SJCRH30 (cell line): ENCODE data around the gene MAPKAP1. TPM values are rescaled to one million over a fixed set of nuclear protein-coding genes. Genes with fewer than 3 reads are reported as not detected.
"Not testable (repeated sequence)": the region's sequence is repeated elsewhere in the genome, so short reads cannot be mapped to it uniquely, and the experiment has no call there.

ENCODE experiments used
- DNase-seq, 2 experiments: peaks; one replicate each; pipeline ENCODE4 v3.0.0-alpha.2; 2015 to 2020
- H3K27ac ChIP-seq: fragments of 250-450 bp; sonication (Bioruptor Pico); 2 replicates; pipeline ENCODE4 v1.5.1; 2020; ENCODE audit warnings: mild to moderate bottlenecking, moderate library complexity
- H3K27me3 ChIP-seq: fragments of 250-450 bp; sonication (Bioruptor Pico); 2 replicates; pipeline ENCODE4 v1.5.1; 2020; ENCODE audit warnings: mild to moderate bottlenecking, moderate library complexity
- H3K36me3 ChIP-seq: fragments of 250-450 bp; sonication (Bioruptor Pico); 2 replicates; pipeline ENCODE4 v1.5.1; 2020; ENCODE audit warnings: mild to moderate bottlenecking, moderate library complexity
- H3K4me1 ChIP-seq: fragments of 250-450 bp; sonication (Bioruptor Pico); 2 replicates; pipeline ENCODE4 v1.5.1; 2020; ENCODE audit warnings: mild to moderate bottlenecking, moderate library complexity
- H3K4me3 ChIP-seq: fragments of 250-450 bp; sonication (Bioruptor Pico); 2 replicates; pipeline ENCODE4 v1.5.1; 2020; ENCODE audit warnings: mild to moderate bottlenecking, moderate library complexity
- H3K9me3 ChIP-seq: fragments of 250-450 bp; sonication (Bioruptor Pico); replicated peaks from 2 replicates; pipeline ENCODE4 v1.5.1; 2020; ENCODE audit warnings: mild to moderate bottlenecking, moderate library complexity
- total RNA-seq: library from RNA; depleted of rRNA; stranded (reverse); fragments of >200 nt; shearing (Covaris generic); gene quantifications from 2 replicates; pipeline ENCODE4 v1.2.3, GENCODE V29; 2014; rRNA removed

Gene MAPKAP1
- total RNA-seq, 1 experiment from 2014 or later: 109 TPM

DNA sequence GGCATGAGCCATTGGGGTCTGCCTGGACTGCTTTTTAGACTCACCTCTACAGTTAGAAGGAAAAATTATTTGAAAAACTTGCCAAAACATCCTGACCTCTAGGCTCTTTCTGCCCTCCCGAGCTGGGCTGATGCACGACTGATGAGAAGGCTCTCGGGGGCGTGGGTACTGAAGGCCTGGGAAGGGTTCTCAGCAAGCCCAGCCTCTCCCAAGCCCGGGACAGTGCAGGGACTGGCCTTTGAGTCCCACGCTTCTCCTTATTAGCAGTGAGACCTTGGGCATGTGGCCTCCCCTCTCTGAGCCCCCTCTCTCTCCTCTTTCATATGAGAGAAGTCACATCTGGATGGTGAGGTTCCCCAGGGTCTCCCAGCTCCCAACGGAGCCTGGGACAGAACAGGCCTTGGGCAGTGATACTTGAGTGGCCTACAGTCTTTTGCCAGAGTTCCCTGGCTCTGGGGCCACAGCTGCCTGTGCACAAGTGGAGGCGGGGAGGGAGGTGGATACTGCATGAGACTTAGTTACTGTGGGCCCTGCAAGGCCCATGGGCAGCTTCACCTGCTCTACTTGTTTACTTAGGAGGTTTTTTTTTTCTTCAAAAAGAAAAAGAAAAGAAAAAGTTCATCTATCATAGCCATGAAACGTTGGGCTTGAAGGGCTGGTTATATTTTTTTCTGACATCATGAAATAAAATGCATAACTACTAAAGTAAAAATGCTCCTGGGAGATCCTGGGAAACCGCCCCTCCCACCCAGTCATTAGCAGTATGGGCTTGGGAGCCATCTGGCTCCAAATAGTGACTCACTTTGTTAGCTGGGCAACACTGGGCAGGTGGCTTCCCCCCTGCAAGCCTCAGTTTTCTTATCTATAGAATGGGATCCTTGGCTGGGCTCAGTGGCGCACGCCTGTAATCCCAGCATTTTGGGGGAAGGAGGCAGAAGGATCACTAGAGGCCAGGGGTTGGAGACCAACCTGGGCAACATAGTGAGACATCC, 306.0 kb downstream of the MAPKAP1 start:
- H3K27ac ChIP-seq: no peak overlapping the region
- no peaks in the 10 kb centered on the region for H3K36me3 ChIP-seq
- no peaks in the 10 kb centered on the region for H3K27me3 ChIP-seq
- H3K4me1 ChIP-seq: no peaks in the 10 kb centered on the region
- H3K9me3 ChIP-seq: no peaks in the 10 kb centered on the region
- no peak overlapping the region for H3K4me3 ChIP-seq
- DNase-seq: no peak

DNA sequence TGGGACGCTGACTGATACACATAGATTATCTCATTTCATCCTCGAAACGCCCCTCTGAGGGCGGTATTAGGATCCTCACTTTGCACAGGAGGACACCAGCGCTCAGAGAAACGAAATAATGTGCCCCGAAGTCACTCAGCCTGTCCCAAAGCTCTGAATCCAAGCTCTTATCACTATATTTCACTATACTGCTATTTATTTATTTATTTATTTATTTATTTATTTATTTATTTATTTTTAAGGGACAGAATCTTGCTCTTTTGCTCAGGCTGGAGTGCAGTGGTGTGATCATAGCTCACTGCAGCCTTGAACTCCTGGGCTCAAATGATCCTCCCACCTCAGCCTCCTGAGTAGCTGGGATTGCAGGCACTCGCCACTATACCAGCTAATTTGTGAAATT, 306.8 kb downstream of the MAPKAP1 start:
- H3K27ac ChIP-seq, DNase-seq, H3K4me1 ChIP-seq, H3K27me3 ChIP-seq, H3K9me3 ChIP-seq, H3K4me3 ChIP-seq, H3K36me3 ChIP-seq: not testable (repeated sequence)

DNA sequence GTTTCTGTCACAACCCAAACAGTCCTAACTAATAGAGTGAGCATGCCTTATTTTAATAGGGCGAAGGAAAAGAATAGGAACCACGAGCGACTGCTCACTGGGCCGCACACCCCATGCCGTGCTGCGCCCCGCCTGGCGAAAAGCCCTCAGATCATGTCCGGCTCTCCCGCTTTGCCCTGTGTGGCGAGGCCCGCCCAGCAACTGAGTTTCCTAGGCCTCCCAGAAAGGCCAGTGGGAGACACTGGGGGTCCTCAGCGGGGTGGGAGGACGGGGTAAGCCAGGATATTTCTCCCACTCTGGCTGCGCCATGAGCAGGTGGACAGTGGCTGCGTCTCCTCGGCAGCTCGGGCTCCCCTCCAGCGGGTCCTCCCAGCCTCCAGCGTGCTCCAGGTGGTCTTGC, 307.3 kb downstream of the MAPKAP1 start:
- Histone ChIP-seq H3K36me3 (no peaks in the 10 kb centered on the region), H3K27me3 (no peaks in the 10 kb centered on the region)
- DNase-seq: no peak

DNA sequence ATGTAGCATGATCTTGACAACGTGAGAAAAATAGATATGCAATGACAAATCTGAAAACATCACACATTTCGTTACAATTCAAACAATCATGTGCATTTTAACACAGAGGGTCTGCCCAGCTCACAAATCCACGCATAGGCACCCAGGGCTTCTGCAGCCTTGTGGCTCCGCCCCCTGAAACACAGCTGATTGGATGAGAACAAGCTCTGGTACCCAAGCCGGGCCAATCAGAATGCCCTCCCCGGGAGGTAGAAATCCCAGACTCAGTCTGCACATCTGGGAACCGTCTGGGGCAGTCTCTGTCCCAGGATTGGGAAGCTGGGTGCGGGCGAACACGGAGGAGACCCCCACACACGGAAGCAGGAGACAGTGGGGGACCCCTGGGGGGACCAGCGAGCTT, 307.8 kb downstream of the MAPKAP1 start:
- no peak overlapping the region for H3K4me3 ChIP-seq
- peaks cover 5% of the 10 kb centered on the region; the same call in 1 of the 2 replicates for H3K9me3 ChIP-seq
- H3K36me3 ChIP-seq: no peaks in the 10 kb centered on the region
- DNase-seq: no peak
- H3K27me3 ChIP-seq: no peaks in the 10 kb centered on the region
- H3K27ac ChIP-seq: no peak overlapping the region
- H3K4me1 ChIP-seq: no peaks in the 10 kb centered on the region

More for the DNA sequence above, 307.3 kb downstream of the MAPKAP1 start:
- Histone ChIP-seq H3K4me3 (no peak overlapping the region), H3K27ac (no peak overlapping the region), H3K9me3 (peaks cover 5% of the 10 kb centered on the region; the same call in 1 of the 2 replicates), H3K4me1 (no peaks in the 10 kb centered on the region)

DNA sequence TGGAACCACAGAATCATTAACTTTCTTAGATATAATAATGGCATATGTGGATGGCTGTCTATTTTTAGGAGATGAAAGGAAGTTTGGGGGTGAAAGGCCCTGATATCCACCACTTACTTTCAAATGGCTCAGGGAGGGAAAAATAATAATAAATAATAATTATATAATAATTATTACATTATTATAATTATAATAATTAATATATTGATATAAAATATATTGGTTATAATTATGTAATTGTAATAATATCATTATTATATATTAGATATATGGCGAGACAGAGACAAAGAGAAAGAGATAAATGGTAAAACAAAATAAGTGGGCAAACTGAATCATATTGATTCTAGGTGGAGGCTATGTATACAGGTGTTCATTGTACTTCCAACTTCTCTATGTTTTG, 308.8 kb downstream of the MAPKAP1 start:
- Histone ChIP-seq H3K4me3 (no peak overlapping the region), H3K27ac (no peak overlapping the region), H3K27me3 (no peaks in the 10 kb centered on the region), H3K9me3 (peaks cover 5% of the 10 kb centered on the region; the same call in 1 of the 2 replicates), H3K4me1 (no peaks in the 10 kb centered on the region), H3K36me3 (no peaks in the 10 kb centered on the region)
- no peak for DNase-seq

DNA sequence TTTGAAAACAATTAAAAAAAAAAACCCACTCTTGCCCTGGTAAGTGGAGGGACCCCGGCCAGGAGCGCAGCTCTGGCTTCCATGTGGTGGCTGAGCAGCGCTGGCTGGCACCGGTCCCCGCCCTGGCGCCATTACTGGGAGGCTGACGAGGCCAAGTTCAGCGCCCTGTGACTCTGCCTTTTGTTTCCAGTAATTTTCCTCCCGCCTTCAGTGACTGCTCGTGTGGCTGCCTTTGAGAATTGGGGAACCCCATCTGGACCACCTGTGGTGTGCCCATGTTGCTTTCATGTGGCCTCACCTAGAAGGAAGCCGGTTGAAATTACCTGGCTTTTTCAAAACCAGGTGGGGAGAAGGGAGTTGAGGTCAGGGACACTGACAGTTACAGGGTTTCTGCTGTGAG, 309.3 kb downstream of the MAPKAP1 start:
- no peaks in the 10 kb centered on the region for H3K27me3 ChIP-seq
- peaks cover 5% of the 10 kb centered on the region; the same call in 1 of the 2 replicates for H3K9me3 ChIP-seq
- H3K4me1 ChIP-seq: no peaks in the 10 kb centered on the region
- no peak overlapping the region for H3K4me3 ChIP-seq
- no peak overlapping the region for H3K27ac ChIP-seq
- H3K36me3 ChIP-seq: no peaks in the 10 kb centered on the region
- DNase-seq: no peak

DNA sequence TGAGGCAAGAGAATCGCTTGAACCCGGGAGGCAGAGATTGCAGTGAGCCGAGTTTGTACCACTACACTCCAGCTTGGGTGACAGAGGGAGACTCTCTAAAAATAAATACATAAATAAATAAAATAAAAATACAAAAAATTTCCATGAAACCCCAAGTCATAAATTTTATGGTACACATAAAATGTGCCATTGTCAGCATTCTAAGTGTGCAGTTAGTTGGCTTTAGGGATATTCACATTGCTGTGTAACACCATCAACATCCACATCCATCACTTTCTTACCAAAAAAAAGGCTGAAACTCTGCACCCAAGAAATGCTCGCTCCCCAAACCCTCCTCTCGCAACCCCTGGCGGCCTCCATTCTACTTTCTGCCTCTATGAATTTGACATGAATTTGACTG, 310.2 kb downstream of the MAPKAP1 start:
- H3K36me3 ChIP-seq: no peaks in the 10 kb centered on the region

DNA sequence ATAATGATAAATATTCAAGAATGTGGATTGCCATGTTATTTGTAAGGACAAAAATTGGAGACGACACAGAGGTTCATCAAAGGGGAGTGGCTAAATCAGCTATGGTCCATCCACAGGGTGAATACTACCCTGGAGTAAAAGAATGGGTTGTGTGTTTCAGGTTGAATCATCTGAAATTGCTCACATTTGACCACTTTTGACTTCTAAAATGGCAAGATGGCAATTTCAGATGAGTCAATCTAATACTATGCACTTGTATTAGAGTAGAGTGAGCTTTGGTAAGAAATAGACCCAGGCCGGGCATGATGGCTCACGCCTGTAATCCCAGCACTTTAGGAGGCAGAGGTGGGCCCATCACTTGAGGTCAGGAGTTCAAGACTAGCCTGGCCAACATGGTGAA, 313.6 kb downstream of the MAPKAP1 start:
- DNase-seq: no peak

More for the DNA sequence above, 310.2 kb downstream of the MAPKAP1 start:
- no peak for DNase-seq
- Histone ChIP-seq H3K9me3 (peaks cover 5% of the 10 kb centered on the region; the same call in 1 of the 2 replicates), H3K4me1 (no peaks in the 10 kb centered on the region), H3K27ac (no peak overlapping the region), H3K27me3 (no peaks in the 10 kb centered on the region), H3K4me3 (no peak overlapping the region)

DNA sequence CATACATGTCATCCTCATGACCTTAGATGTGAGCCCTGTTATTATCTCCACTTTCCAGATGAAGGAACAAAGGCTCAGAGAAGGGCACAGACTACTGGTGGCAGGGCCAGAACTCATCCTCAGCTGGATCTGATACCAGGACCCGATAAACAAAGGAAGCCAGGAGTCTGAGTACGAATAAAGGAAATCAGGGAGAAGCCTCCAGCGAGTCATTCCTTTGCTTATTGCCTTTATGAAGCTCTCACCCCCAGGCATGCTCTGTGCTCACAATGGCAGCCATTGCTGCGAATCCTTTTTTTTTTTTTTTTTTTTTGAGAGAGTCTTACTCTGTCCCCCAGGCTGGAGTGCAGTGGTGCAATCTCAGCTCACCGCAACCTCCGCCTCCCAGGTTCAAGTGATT, 315.3 kb downstream of the MAPKAP1 start:
- Histone ChIP-seq H3K27ac (no peak overlapping the region), H3K4me1 (no peaks in the 10 kb centered on the region), H3K36me3 (no peaks in the 10 kb centered on the region), H3K27me3 (no peaks in the 10 kb centered on the region), H3K4me3 (no peak overlapping the region), H3K9me3 (peaks cover 5% of the 10 kb centered on the region; the same call in 1 of the 2 replicates)
- DNase-seq: no peak

More for the DNA sequence above, 313.6 kb downstream of the MAPKAP1 start:
- H3K4me3 ChIP-seq: no peak overlapping the region
- no peaks in the 10 kb centered on the region for H3K27me3 ChIP-seq
- H3K9me3 ChIP-seq: peaks cover 5% of the 10 kb centered on the region; the same call in 1 of the 2 replicates
- no peak overlapping the region for H3K27ac ChIP-seq
- H3K36me3 ChIP-seq: no peaks in the 10 kb centered on the region
- H3K4me1 ChIP-seq: no peaks in the 10 kb centered on the region

DNA sequence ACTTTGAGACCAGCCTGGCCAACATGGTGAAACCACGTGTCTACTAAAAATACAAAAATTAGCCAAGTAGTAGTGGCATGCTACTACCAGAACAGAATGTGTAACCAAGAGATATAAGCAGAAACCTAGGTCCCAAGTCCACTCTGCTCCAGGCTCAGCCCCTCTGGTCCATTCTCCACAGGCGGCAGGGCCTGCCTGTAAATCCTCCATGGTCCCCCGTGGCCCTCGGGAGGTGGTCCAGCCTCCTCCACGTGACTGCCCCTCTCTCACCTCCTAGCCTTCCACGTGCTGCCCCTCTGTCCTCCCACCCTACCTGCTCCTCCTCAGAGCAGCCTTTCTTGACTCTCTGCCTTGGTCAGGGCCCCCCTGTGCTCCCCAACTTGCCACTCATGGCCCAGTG, 318.0 kb downstream of the MAPKAP1 start:
- no peaks in the 10 kb centered on the region for H3K27me3 ChIP-seq
- no peaks in the 10 kb centered on the region for H3K36me3 ChIP-seq
- no peak overlapping the region for H3K4me3 ChIP-seq
- no peaks in the 10 kb centered on the region for H3K9me3 ChIP-seq
- no peak for DNase-seq
- H3K4me1 ChIP-seq: no peaks in the 10 kb centered on the region
- no peak overlapping the region for H3K27ac ChIP-seq

DNA sequence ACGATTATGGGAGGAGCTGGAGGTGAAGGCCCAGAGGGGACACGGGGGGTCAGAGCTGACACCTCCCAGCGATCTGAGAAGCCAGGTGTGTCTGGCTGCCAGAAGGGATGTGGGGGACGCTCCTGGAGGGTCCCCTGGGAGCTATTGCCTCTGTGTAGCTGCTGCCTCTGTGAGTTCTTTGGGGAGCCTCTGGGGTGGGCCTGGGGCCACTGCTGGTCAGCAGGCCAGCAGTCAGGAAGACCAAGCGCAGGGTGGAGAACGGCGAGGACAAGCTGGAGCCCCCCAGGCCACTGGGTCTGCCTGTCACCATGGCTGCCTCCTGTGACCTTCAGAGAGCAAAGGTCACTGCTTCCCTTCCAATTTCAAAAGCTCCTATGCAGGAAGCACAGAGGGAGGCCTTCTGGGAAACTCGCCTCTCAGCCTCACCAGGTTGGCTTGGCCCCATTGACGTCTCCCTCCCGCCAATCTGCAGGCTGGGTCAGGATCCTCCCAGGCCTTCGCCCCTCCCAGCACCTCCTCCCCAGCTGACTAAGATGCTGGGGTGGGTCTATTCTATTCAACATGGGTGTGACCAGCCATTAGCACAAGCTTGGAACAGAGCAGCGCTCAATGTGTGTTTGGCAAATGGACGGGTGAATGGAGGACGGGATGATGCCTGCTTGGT, 319.0 kb downstream of the MAPKAP1 start:
- Histone ChIP-seq H3K4me1 (no peaks in the 10 kb centered on the region), H3K9me3 (no peaks in the 10 kb centered on the region), H3K27me3 (no peaks in the 10 kb centered on the region), H3K36me3 (no peaks in the 10 kb centered on the region), H3K4me3 (no peak overlapping the region), H3K27ac (no peak overlapping the region)
- no peak for DNase-seq

Other genes starting within 250 kb of the MAPKAP1 start
- 69.5 and 75.9 TPM in 2 replicates for gene PBX3, start 40.2 kb upstream of the MAPKAP1 start, total RNA-seq